HG03521 (cell line): ENCODE results near the gene COQ8A.

Experiments used
- ATAC-seq: cut with Tn5 transposase; IDR thresholded peaks from one replicate; pipeline ENCODE4 v1.9.1; 2021; ENCODE audit warnings: mild to moderate bottlenecking, moderate library complexity; ENCODE audit not compliant: unreplicated experiment

COQ8A gene

DNA sequence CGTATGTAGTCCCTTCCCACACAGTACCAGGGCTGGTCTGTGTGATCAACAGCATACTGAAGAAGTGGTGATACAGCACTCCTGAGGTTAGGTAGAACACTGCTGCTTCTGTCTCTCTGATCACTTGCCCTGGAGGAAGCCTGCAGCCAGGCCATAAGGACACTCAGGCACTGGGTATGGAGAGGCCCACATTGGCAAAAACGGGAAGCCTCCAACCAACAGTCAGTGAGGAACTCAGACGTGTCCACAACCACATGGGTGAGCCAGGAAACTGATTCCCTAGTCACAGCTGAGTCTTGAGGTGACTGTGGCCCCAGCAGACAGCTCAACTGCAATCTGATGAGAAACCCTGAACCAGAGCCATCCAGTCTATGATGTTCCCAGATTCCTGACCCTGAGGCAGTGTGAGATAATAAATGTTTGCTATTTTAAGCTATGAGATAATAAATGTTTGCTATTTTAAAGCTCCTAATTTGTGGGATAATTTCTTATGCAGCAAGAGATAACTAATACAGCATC lies 62.5 kb downstream of the COQ8A start:
- ATAC-seq = no peak

GRCh38 chr1:227003165-227003564 lies 63.1 kb downstream of the COQ8A start:
- no peak for ATAC-seq

GRCh38 chr1:227004796-227005195 lies 64.7 kb downstream of the COQ8A start:
- no peak for ATAC-seq

DNA sequence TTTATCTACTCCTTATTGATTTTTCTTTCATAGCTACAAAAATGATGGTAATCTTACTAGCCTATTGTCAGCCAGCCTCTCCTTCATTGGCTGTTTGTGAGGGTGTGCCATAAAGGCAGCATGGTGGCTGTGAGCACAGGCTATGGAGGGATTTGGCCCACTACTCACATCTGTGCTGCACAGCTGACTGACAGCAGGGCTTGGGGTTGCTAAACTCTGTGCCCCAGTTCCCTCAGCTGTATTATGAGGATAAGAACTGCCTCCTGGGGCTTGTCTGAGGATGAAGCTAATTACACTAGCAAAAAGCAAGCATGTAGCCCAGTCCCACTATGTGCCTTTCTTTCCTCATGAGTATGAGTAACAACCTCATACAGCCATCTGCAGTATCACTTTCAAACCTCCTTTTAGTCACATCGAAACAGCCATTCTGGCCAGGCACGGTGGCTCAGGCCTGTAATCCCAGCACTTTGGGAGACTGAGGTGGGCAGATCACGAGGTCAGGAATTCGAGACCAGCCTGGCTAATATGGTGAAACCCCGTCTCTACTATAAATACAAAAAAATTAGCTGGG lies 66.2 kb downstream of the COQ8A start:
- ATAC-seq = no peak

- ATAC-seq = no peak
Measured at GRCh38 chr1:227009937-227010336, 69.8 kb downstream of the COQ8A start.

DNA sequence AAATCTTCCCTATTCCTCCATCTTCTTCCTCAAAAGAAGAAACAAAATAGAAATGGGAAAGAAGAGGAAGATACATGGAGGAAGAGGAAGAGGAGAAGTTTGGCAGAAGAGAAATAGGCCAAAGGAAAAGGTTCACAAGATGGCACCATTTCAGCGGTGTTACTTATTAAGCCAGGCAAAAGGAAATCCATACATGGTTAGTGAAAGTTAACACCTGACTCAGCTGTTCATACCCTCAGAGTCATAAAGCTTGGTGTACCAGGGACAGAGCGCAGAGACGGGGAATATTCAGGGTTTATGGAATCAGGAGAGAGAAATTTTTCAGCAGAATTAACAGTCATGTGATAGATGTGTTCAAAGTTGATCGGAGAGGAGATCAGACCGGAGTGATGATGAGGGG lies 70.6 kb downstream of the COQ8A start:
- no peak for ATAC-seq

DNA sequence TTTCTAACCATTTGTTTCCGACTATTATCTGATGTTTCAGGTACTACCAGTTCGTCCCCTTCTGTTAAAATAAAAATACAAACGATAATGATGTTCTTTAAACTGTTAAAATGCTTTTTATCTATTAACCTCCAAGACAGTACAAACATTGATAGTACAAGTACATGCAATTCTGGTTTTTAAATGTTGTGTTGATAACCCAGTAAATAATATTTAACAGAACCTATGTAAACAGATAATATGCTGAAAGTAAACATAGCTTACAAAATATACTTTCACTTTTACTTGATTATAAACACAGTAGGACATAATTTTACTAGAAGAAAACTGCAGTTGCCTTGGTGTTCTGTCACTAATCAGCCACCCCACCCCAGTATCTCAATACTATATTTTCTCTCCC lies 76.9 kb downstream of the COQ8A start:
- ATAC-seq = no peak

DNA sequence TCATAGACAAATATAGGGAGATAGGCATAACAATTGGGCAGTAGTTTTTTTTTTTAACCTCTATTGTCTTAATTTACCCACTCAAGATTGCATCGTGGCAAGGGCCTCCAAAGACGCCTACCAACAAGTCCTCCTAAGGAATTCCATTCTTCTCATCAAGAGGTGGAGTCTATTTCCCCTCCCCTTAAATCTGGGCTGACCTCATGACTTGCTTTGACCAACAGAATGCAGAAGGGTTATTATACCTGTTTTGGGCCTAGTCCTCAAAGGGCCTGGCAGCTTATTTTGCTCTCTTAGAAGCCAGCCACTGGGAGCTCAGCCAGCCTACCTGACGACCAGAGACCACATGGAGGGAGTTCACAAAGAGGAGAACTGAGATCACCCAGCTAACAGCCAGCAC lies 92.3 kb downstream of the COQ8A start:
- ATAC-seq = no peak

DNA sequence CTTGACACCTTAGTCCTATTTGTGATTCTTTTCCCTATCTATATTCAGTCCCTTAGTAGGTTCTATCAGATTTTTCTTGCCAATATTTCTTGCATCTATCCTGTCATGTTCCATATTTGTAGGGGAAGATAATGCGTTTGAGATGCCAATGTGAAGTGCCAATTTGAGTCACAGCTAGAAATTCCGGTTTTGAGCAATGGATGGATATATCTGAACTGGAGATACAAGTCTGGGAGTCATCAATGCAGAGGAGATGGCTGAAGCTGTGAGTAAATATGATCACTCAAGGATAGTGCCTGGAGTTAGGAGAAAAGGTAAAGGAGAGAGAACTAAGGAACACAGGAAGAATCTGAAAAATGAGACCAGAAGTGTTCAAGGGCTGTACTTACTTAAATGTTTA lies 93.8 kb downstream of the COQ8A start:
- no peak for ATAC-seq

DNA sequence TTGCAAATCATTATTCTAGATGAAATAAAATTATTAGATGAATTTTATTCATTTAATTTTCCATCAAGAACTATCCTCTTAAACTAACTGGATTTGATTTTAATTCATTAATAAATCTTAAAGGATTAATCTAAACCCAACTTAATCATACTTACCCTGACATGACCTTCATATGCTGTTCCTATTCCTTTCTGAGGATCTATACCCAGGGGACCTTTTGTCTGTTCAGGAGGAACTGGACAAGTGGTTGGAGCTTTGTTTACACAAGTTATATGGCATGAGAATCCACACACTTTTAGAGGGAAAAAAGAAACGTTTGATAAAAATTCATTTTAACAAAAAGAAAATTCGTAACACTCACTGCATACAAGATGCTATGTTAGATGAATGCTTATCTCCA lies 95.2 kb downstream of the COQ8A start:
- no peak for ATAC-seq

DNA sequence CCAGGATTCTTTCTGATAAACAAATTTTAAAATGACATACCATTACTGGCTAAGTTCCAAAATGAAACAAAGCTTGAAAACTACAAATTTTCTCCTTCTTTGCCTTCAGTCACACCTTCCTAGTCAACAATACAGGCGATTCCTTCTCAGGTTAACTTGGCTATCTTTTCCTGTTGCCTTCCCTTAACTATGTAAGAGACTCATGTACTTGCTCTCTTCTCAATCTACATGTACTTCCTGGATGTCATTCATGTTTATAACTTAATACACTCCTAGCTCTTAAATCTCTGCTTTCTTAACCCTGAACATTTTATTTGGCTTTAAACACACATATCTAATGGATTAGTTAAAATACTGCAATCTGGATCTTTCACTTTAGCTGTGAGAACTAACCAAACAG lies 97.0 kb downstream of the COQ8A start:
- ATAC-seq = no peak
